Activated T-cell treated with anti-CD3 and anti-CD28 coated beads for 48 hours (primary cell): ENCODE results near the gene TMSB15A.
"Not testable (repeated sequence)": the region's sequence is repeated elsewhere in the genome, so short reads cannot be mapped to it uniquely, and the experiment has no call there.

Experiments used
- DNase-seq: peaks from one replicate; pipeline ENCODE4 v3.0.0-alpha.2; 2020; ENCODE audit warnings: low read depth

The TMSB15A gene

GRCh38 chrX:102515975-102516941, at the start of gene TMSB15A:
TSS of gene TMSB15A (minus strand) at chrX:102516739.
- peak; percentile 44 for DNase-seq

GRCh38 chrX:102560423-102561068, 44.0 kb upstream of the TMSB15A start:
- DNase-seq: no peak

- DNase-seq: no peak
Observed at GRCh38 chrX:102558607-102559006, 42.1 kb upstream of the TMSB15A start.

GRCh38 chrX:102548231-102548630, 31.7 kb upstream of the TMSB15A start:
- no peak for DNase-seq

GRCh38 chrX:102546828-102547493, 30.4 kb upstream of the TMSB15A start:
- DNase-seq: no peak

DNA sequence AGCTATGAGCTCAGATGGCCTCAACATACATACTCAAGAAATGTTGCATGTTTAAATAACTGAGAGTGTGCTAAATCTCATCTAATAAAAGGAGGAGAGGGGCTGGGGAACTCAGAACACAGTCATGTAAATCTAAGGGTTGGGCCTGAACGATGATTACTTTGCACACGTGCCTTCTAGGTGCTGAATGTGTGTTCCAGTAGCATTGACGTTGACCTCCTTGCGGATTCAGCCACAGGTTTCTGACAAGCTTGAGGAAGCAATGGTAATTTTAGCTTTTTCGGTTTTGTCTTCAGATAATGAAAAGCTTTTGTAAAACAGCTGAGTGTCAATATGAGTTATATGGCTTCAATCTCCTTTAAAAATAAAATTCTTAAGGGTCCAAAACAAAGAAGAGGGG, 29.6 kb upstream of the TMSB15A start:
- not testable (repeated sequence) for DNase-seq

DNA sequence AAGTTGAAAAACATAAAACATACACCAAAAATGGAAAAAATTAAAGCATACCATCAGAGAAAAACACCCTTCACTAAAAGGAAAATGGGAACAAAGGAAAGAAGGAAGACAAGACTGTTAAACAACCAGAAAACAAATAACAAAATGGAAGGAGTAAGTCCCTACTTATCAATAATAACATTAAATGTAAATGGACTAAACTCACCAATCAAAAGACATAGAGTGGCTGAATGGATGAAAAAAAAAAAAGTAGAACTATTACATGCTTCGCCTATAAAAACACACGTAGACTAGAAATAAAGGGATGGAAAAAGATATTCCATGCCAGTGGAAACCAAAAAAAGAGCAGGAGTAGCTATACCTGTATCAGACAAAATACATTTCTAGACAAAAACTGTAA, 19.4 kb upstream of the TMSB15A start:
- DNase-seq: no peak

- no peak for DNase-seq
Observed at GRCh38 chrX:102517326-102517725, 787 bp upstream of the TMSB15A start.

GRCh38 chrX:102514536-102514935, 2.0 kb downstream of the TMSB15A start:
- DNase-seq: no peak

- DNase-seq: no peak
Observed at GRCh38 chrX:102498732-102499131, 17.8 kb downstream of the TMSB15A start.

- DNase-seq: no peak
Observed at GRCh38 chrX:102491766-102492165, 24.8 kb downstream of the TMSB15A start.

GRCh38 chrX:102478765-102479164, 37.8 kb downstream of the TMSB15A start:
- DNase-seq: not testable (repeated sequence)

DNA sequence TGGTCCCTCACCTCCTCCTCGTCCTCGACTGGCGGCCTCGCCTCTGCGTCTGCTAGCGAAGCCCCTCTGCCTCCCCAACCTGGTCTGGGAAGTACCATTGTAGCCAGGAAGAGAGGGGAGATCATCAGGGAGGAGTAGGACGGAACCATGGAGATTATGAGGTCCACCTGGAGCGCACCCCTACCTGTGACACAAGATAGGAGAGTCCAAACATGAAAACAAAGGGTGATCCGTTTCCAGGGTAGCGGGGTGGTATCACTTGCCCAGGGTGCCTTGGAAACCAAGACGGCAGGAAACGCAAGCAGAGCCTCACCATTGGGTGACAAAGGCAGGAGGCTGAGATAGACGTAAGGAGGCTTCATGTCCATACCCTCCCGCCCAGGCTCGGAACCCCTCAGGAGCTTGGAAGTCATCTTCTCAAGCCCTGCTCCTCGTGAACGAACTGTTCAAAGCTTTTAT, 44.7 kb downstream of the TMSB15A start, which contains the start of gene TCP11X2:
TSS of gene TCP11X2 (minus strand) at position 51 of the 459 bp plus-strand sequence.
- DNase-seq: not testable (repeated sequence)

GRCh38 chrX:102470215-102470614, 46.3 kb downstream of the TMSB15A start:
- not testable (repeated sequence) for DNase-seq
